ENCODE data around the gene CEP72.

DNA sequence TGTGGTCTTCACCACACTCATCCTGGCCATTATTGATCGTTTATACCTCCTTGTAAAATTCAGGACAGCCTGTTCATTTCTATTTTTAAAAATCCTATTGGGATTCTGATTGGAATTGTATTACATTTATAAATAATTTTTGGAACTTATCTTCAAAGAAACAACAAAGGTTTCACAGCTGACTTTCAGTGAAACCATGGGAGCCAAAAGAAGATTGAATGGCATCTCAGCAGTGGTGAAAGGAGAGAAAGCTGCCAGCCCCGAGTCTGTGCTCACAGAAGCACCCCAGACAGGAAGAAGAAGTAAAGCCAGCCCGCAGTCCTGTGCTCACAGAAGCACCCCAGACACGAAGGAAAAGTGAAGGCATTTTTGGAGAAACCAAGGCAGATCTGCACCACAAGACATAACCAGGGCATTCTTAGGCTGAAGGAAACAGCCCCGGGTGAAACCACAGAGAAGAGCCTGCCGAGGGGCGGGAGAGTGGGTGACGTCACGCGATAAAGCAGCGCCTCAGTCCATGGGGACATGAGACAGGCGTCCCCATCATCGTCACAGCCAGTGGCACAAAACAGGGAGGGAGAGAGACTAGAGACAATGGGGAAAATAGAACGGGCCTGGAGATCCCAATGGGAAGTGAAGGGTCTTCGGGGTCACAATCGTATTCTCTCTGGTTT is 45.4 kb upstream of the CEP72 start:
- TF ChIP-seq NPAS2 (CRISPR knock-in tag; IDR thresholded peaks at IDR 0.05; ENCODE audit: borderline replicate concordance) = no peak
- TF ChIP-seq ETV6 (CRISPR knock-in tag; conservative IDR thresholded peaks at IDR 0.05) = no peak
- no peak for TF ChIP-seq POGK (CRISPR knock-in tag; conservative IDR thresholded peaks at IDR 0.05)

Measured in HepG2 (cell line).